ENCODE results near the gene CFAP299.
"Not testable (repeated sequence)": the region's sequence is repeated elsewhere in the genome, so short reads cannot be mapped to it uniquely, and the experiment has no call there.

The CFAP299 gene

DNA sequence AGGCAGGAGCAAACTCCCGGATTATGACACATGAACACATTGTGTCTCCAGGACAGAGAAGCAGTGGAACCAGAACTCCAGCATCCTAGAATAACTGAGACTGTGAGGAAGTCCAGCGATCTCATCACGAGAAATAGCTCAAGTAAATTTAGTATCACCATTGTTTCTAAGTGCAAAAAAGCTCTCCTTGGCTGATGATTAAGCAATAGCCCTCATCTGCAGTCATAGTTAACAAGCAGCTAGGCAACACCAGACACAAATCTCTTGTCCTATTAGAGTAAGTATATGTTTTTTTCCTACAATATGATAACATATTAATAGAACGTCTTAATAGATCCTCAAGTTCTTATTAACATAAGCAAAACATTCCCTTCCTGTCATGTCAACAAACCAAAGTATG, 2.4 kb upstream of the CFAP299 start:
- no peak for DNase-seq

DNA sequence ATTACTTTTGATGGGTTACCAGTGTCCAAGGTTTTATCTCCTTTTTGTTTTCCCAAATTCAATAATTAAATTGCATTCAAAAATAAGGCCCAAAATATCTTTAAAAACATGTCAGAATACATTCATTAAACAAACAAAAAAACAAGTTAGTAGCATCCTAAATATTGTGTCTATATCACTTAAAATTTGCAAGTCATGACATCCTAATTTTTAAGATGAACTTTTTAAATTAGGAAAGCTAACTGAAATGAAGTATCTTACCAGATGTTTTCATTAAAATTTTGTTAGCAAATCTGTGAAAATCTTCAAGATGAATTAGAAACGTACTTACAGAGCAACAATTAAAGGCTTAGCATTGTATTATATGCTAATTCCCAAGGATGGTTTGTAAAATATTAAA, 962 bp upstream of the CFAP299 start:
- no peak for DNase-seq

DNA sequence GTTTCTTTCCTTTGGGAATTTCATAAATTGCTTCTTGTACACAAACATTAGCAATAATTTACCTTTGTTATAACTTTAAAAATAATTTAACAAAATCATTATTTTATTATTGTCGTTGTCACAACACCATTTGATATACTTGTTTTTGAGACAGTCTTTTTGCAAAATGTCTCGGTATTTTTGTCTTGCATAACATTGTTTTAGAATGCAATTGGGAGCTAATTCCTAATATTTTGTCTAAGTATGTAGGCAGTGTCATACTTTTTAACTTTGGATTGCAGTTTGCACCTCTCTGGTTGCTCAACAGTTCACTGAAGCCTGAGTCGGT, 340 bp upstream of the CFAP299 start:
- no peak for DNase-seq

DNA sequence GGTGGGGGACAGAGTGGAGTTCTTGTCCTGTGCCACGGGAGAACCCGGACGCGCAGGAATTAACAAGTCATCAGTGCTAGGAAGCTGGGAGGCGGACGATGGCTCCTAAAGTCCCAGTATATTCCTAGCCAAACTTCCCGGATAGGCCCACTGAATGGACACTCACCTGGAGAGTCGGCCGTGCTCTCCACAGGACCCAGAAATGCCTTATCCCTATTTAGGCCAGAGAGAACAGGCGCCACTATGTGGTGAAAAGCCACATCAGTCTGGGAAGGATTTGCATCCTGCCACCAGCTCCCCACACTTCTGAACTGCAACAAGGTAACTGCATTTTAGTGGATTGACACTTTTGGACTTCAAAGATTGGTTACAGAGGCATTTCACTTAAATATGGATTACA, 1.1 kb downstream of the CFAP299 start:
- no peak for DNase-seq

DNA sequence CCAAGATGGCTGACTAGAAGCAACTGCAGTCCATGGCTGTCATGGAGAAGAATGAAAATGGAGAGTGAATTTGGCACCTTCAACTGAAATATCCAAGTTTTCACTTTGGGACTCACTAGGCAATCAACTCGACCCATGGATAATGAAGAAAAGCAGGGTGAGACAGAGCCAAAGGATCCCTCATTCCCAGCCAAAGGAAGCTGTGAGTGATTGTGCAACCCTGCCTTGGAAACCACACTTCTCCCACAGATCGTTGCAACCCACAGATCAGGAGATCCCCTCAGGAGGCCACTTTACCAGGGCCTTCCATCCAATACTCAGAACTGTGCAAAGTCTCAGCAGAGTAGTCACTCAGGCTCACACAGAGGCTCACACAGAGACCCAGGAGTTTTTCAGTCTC, 4.5 kb downstream of the CFAP299 start:
- DNase-seq, result no peak

DNA sequence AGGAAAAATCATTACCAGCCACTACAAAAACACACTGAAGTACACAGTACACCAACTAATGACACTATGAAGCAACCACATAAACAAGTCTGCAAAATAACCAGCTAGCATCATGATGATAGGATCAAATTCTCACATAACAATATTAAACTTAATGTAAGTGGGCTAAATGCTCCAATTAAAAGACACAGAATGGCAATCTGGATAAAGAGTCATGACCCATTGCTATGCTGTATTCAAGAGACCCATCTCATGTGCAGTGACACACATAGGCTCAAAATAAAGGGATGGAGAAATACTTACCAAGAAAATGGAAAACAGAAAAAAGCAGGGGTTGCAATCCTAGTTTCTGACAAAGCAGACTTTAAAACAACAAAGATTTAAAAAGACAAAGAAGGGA, 7.2 kb downstream of the CFAP299 start:
- not testable (repeated sequence) for DNase-seq

DNA sequence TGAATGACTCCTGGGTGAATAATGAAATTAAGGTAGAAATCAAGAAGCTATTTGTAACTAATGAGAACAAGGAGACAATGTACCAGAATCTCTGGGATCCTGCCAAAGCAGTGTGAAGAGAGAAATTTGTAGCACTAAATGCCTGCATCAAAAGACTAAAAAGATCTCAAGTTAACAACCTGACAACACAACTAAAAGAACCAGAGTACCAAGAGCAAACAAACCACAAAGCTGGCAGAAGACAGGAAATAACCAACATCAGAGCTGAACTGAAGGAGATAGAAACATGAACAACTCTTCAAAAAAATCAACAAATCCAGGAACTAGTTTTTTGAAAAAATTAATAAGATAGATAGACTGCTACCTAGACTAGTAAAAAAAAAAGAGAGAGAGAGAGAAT, 8.4 kb downstream of the CFAP299 start:
- DNase-seq, result no peak

DNA sequence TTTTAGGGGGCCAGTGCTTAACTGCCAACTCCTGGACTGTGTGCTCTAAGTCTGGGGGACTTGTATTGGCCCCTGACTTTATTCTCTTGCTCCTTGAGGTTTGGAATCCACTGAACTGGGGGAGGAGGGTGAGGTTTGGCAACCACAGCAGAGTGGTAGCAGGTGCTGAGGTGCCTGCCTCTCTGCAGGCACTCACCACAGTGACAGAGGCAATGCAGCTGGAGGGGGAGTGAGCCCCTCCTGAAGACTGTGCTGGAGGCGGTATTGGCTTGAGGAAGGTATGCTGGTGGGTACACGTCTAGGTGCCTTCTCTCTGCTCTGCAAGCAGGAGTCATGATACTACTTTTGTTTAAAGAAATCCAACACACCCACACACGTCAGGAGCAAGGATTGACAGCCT, 24.6 kb downstream of the CFAP299 start:
- DNase-seq, result no peak

DNA sequence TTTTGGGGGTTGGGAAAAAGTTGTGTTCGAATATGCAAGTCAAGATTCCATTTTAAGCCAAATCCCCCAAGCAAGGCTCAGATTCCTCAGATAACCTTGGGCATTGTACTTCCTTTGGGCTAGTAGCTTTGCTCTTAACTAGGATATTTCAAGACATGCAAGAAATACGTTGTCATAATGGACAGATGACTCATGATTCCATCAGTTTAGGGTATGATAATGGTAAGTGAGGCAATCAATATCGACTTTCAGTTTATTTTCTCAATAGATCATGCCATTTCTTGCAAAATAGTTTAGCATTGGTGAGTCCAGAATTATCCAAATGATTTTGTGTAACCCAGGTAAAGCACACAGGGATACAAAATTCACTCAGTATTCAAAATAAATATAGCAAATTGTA, 25.4 kb downstream of the CFAP299 start:
- DNase-seq, result no peak

DNA sequence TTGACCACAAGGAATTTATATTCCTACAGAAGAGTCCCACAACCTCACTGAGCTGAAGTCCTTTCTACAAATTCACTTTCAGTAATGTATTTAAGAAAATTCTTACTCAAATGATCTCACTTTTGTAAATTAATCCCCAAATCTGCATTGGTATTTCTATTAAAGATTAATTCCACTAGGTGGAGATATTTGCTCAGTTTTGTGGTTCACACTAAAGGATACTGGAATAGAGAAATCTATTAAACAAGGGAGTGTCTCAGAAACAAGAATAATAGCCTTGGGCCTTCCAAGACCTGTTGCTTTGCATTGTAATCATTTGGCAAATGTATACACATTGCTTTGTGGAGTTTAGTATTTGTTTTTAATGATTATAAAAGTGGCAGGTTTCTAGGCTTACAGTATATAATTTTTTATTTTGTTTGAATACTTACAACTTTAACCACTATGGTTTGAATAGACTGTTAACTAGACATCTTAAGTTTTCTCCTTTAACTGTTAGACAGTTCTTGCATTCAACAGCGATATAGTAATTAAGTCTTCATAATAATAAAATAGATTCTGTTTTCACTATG, 25.9 kb downstream of the CFAP299 start:
- DNase-seq, result no peak

DNA sequence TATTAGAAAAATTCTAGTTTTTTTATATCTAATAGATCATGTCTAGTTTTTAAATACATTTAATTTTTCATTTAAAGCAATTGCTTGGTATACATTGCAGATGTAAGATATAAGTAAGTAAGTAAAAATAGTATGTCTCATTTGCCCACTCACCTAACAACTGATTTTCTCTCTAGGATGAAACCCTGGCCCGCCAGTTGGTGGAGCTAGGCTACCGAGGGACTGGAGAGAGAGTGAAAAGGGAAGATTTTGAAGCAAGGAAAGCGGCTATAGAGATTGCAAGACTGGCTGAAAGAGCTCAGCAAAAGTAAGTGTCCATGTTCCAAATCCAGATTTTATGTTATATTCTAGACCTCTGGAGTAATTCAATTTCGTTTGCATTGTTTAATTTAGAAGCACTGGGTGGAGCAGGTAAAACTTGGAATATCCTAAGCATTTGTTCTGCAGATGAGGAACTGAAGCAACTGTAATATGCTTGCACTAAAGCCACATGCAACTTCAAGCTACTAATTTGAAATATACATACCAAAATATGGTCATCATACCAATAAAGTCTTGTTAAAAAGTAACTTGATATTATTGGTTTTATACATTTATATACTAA, 27.1 kb downstream of the CFAP299 start:
- DNase-seq, result peak; percentile 76

DNA sequence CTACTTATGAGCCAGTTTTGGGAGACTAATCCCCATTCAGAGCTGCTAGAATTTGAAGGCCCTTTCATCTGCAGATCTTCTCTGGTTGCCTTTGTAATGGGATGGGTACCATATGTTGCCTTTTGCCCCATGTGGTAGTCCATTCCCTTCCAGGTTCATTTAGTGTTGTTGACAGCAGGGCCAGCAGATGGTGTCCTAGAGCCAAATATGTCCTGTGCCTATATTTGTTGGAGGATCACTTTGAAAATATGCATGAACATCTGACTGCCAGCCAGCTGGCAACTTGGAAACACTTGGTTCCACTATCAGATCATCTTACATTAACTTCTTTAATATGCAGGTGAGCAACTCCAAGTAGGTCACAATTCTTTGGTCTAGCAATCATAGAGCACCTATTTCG, 30.4 kb downstream of the CFAP299 start:
- DNase-seq, result peak; percentile 66

DNA sequence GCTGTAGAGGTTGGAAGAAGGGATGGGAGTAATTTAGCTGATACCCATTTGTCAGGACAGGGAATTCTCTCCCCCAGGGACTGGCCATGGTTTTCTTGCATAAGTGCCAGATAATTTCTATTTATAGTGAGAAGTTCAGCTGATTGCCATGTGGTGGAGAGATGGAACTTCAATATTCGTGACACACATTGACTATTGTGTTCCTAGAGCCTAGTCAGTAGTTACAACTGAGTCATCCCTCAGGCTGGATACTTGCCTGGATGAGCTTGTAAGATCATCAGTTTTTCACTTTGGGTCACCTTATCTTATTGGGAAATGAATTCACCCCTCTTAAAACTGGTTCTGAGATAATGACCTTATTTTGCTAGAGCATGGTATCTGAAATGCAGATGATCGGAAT, 32.2 kb downstream of the CFAP299 start:
- no peak for DNase-seq

DNA sequence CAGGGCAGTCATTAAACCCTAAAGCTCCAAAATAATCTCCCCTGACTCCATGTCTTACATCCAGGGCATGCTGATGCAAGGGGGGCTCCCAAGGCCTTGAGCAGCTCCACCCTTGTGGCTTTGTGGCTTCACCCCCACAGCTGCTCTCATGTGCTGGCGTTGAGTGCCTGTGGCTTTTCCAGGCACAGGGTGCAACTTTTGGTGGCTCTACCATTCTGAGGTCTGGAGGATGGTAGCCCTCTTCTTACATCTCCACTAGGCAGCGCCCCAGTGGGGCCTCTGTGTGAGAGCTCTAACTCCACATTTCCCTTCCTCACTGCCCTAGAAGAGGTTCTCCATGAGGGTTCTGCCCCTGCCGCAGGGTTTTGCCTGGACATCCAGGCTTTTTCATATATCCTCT, 35.1 kb downstream of the CFAP299 start:
- no peak for DNase-seq

DNA sequence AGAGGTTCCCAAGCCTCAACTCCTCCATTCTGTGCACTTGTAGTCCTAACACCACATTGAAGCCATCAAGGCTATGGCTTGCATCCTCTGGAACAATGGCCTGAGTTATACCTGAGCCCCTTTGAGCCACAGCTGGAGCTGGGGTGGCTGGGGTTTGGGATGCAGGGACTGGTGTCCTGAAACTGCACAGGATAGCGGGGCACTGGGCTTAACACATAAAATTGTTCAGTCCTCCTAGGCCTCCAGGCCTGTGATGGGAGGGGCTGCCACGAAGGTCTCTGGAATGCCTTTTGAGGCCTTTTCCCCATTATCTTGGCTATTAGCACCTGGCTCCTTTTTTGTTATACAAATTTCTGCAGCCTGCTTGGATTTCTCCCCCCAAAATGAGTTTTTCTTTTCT, 35.5 kb downstream of the CFAP299 start:
- DNase-seq, result no peak

DNA sequence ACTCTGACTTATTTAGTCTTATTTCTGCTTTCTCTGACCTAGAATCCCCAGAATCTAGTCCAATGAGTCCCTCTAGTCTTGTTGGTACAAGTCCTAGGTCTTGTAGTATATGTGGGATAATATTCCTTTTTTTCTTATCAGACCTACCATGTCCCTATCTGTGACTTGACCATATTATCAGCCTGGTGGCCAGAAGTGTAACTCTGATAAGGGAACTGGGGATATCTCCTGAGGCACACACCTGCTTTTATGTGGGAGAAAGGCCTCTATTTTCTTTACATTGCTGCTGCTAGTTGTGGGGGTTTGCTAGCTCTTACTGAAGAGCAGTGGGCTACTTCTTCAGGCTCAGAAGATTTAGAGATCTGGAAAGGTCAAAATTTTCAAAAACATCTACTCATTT, 38.6 kb downstream of the CFAP299 start:
- DNase-seq, result no peak

DNA sequence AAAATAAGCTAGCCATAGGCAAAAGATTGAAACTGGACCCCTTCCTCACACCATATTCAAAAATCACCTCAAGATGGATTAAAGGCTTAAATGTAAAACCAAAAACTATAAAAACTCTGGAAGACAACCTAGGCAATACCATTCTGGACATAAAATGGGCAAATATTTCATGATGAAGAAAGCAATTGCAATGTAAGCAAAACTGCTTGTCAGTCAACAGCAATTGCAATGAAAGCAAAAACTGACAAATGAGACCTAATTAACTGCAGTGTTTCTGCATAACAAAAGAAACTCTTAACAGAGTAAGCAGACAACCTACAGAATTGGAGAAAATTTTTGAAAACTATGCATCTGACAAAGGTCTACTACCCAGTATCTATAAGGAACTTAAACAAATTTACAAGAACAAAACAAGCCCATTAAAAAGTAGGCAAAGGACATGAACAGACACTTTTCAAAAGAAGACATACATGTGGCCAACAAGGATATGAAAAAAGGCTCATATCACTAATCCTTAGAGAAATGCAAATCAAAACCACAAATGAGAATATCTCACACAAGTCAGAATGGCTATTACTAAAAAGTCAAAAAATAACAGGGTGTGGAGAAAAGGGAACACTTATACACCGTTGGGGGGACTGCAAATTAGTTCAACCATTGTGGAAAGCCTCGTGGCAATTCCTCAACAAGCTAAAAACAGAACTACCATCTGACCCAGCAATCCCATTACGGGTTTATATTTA, 46.7 kb downstream of the CFAP299 start:
- DNase-seq, result no peak

DNA sequence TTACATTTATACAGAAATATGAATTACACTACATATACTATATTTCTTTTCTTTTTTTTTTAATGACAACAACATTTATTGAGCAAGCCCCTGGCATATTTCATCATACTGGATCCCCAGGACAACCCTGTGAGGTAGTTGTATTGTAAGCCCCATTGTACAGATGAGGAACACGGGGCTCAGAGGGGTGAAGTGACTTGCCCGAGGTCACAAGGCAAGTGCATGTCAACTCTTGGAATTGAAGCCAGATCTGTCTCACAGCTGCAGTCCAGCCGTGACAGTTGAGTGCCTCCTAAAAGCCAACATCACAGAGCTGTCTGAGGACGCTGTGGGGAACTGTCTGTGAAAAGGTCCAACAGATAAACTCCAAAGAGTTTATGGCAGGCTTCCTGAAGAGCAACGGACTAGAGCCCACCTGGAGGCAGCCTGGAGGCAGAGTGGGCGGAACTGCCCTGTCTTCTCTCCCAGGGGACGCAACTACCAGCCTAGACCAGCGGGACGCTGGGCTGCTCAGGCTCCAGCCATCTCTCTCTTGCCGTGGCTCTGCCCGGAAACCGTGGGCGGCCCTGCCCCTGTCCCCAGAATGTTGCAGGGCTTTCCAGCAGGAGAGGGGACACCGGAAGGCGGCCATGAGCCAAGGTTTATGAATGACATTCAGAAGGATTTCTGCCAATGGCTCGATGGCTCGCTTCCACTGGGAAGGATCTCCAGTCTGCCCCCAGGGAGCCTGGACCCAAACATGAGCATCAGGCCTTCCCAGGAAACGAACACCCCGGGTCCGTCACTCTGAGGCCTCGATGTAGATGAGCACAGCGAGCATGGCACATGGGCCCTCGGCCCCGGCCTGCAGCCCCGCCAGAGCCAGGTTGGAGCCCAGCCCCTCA, 50.1 kb downstream of the CFAP299 start:
- no peak for DNase-seq

DNA sequence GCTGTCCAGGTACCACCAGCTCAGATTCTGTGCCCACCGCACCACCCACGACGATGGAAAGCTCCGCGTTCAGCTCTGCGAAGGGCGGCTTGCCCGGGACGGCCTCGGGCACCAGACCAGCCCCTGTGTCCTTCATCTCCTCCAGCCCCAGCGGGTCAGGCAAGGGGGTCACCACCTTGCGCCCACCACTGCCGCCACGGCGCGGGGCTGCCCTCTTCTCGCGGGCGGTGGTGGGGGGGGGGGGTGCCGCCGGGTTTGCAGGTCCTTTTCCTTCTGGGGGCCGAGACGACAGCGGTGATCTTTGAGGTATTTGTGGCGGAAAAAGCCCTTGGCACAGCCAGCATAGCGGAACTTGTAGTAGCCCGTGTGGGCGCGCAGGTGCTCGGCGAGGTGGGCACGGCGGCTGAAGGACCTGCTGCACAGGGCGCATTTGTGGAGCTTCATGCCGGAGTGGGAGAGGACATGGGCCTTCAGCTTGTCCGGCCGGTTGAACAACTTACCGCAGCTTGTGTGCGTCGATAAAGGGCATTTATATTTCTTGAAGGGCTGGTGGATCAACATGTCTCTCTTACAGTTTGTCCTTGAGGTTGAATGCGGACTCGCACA, 50.9 kb downstream of the CFAP299 start:
- DNase-seq, result no peak

DNA sequence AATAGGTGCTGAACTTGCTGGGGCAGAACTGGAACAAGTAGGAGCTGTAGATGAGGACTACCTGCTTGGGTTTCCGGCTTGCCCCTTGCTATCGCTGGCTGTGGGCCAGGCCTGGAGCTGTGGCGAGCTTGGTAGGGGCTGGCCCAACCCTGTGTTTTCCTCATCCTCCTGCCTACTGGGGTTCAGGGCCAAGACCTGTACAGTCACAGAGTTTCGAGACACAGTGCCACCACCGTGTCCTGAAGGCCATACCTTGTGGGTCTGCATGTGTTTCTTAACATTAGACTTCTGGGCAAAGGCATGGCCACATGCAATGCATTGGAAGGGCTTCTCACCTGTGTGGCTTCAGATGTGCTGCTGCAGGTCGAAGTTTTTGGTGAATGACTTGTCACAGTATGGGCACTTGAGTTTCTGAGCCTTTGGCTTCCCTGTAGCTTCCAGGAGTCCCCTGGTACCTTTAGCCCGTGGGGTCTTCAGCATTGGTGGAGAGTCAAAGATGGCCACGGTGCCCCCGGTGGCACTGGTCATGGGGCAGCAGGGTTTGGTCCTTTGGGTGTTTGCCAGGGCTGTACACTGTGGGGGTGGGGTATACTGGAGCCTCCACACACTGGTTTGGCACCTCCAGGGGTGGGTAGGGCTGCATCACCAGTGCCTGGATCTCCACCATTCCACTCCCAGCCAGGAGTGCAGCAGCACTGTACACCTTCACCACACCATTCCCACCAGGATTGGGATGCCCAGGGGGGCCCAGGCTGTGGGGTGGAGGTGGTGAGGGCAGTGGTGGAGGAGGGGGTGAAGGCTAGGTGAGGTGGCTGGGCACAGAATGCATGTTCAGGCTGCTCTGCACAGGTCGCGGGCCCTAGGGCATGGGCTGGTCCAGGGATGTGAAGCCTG, 52.1 kb downstream of the CFAP299 start:
- DNase-seq, result no peak

DNA sequence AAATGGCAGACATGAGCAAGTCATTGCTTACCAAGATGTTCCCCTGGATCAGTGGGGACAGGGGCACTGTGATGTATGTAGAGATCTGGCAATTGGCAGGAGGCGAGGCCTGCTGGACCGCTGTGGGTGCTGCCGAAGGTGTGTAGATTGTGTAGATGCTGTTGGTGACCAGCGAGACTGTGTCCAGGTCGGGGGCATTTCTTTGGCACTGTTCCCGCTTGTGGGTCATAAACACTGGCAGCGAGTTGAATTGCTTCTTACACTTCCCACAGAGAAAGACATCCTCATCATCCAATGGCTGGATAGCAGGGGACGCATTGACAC, 52.7 kb downstream of the CFAP299 start:
- DNase-seq, result no peak

DNA sequence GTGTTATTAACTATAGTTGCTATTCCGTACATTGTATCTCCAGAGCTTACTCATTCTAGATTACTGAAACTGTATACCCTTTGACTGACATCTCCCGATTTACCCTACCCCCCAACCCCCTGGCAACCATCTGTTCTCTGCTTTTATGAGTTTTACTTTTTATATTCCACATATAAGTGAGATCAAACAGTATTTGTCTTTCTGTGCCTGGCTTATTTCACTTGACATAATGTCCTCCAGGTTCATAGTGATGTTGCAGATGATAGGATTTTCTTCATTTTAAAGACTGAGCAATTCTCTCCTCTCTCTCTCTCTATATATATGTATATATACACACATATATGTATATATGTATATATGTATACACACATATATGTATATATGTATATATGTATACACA, 54.6 kb downstream of the CFAP299 start:
- no peak for DNase-seq

All from right forelimb (tissue), 1 donor.